H1 (cell line): ENCODE results near the gene FOXE1. TPM values are rescaled to one million over a fixed set of nuclear protein-coding genes. Genes with fewer than 3 reads are reported as not detected.

Source experiments
- CTCF ChIA-PET: fragments of 300-600 bp; sonication (Branson Sonifier 250); formaldehyde crosslinking; loops from one replicate; lab custom pipeline; 2021; ENCODE audit not compliant: partially characterized antibody; lab: Charles Lee
- POLR2A ChIA-PET: fragments of 300-600 bp; sonication (Branson Sonifier 250); formaldehyde crosslinking; loops from one replicate; lab custom pipeline; 2021; ENCODE audit warnings: inconsistent platforms; ENCODE audit not compliant: partially characterized antibody; lab: Charles Lee
- DNase-seq, 2 experiments: peaks; one replicate each; pipeline versions ENCODE4 v3.0.0 to v3.0.0-alpha.2; 2010 to 2022; ENCODE audit warnings: low spot score in 2 of 2, low read depth in 1 of 2, mixed read lengths in 1 of 2
- FAIRE-seq: peaks from 2 replicates; lab custom pipeline; 2011; peaks lifted over from hg19 to GRCh38; lab: Jason Lieb, UNC
- H2AFZ ChIP-seq: 2 replicates; pipeline ENCODE4 v1.8.1; 2012; ENCODE audit warnings: low read length, inconsistent platforms
- H2AK5ac ChIP-seq: 2 replicates; pipeline ENCODE4 v1.6.1; 2013; ENCODE audit warnings: low read depth, low read length
- H2BK120ac ChIP-seq: replicated peaks from 2 replicates; pipeline ENCODE3; 2013; ENCODE audit warnings: low read depth, low read length, inconsistent platforms
- H2BK12ac ChIP-seq: 2 replicates; pipeline ENCODE4 v1.6.1; 2013; ENCODE audit warnings: low read depth, low read length
- H2BK15ac ChIP-seq: 2 replicates; pipeline ENCODE4 v1.6.1; 2013; ENCODE audit warnings: low read length
- H2BK20ac ChIP-seq: 2 replicates; pipeline ENCODE4 v1.6.1; 2013; ENCODE audit warnings: low read length
- H2BK5ac ChIP-seq: 2 replicates; pipeline ENCODE4 v1.6.1; 2013; ENCODE audit warnings: low read depth, low read length
- H3K14ac ChIP-seq: 2 replicates; pipeline ENCODE4 v1.6.1; 2013; ENCODE audit warnings: inconsistent platforms; ENCODE audit not compliant: insufficient read length
- H3K18ac ChIP-seq: 2 replicates; pipeline ENCODE4 v1.6.1; 2013; ENCODE audit warnings: low read length; ENCODE audit errors: extremely low read depth
- H3K23ac ChIP-seq: 2 replicates; pipeline ENCODE4 v1.6.1; 2013; ENCODE audit warnings: inconsistent platforms; ENCODE audit not compliant: insufficient read length
- H3K23me2 ChIP-seq: 2 replicates; pipeline ENCODE4 v1.6.1; 2013; ENCODE audit warnings: low read depth, low read length
- H3K27ac ChIP-seq: 2 replicates; pipeline ENCODE4 v1.6.1; 2011; ENCODE audit warnings: low read depth, low read length, inconsistent platforms
- H3K27me3 ChIP-seq, 4 experiments: replicated peaks in 1 of 4; 1 replicate in 1 of 4; 2 replicates in 3 of 4; pipeline versions ENCODE4 v1.6.1 to v1.8.1; 2011 to 2013; ENCODE audit warnings: low read length in 3 of 4, mild to moderate bottlenecking in 3 of 4, inconsistent platforms in 2 of 4, mixed read lengths in 2 of 4, moderate library complexity in 1 of 4; ENCODE audit not compliant: control insufficient read depth in 3 of 4, insufficient read depth in 3 of 4; ENCODE audit errors: extremely low read depth in 1 of 4
- H3K36me3 ChIP-seq, 4 experiments: 2 replicates each; pipeline versions ENCODE4 v1.6.1 to v1.8.1; 2011 to 2013; ENCODE audit warnings: mild to moderate bottlenecking in 4 of 4, low read length in 3 of 4, moderate library complexity in 2 of 4, control low read depth in 1 of 4, inconsistent platforms in 1 of 4; ENCODE audit not compliant: insufficient read depth in 4 of 4, control insufficient read depth in 2 of 4
- H3K4ac ChIP-seq: replicated peaks from 2 replicates; pipeline ENCODE3; 2013; ENCODE audit warnings: low read length, low read depth, mixed read lengths, inconsistent platforms; ENCODE audit not compliant: insufficient read length
- H3K4me1 ChIP-seq, 4 experiments: replicated peaks in 1 of 4; 1 replicate in 1 of 4; 2 replicates in 3 of 4; pipeline versions ENCODE4 v1.6.1 to v1.8.1; 2011 to 2013; ENCODE audit warnings: low read length in 3 of 4, inconsistent platforms in 2 of 4, mixed read lengths in 1 of 4; ENCODE audit not compliant: insufficient read depth in 4 of 4, control insufficient read depth in 3 of 4
- H3K4me2 ChIP-seq, 2 experiments: 2 replicates each; pipeline versions ENCODE4 v1.6.1 to v1.8.1; 2011 to 2013; ENCODE audit warnings: low read depth in 2 of 2, low read length in 2 of 2, control low read depth in 1 of 2, inconsistent platforms in 1 of 2, mild to moderate bottlenecking in 1 of 2; ENCODE audit not compliant: insufficient read depth in 1 of 2
- H3K4me3 ChIP-seq, 4 experiments: fragments of 200-600, 300-600 bp in 1 of 4; sonication (generic), shearing (Covaris generic), sonication (Bioruptor Twin) in 1 of 4; 2 replicates each; pipeline versions ENCODE4 v1.5.1 to v1.8.1; 2011 to 2016; ENCODE audit warnings: low read length in 4 of 4, low read depth in 3 of 4, control low read depth in 2 of 4, inconsistent platforms in 2 of 4, mild to moderate bottlenecking in 2 of 4, mixed read lengths in 1 of 4, moderate library complexity in 1 of 4; ENCODE audit not compliant: insufficient read depth in 2 of 4; ENCODE audit errors: extremely low read depth in 1 of 4
- H3K56ac ChIP-seq: replicated peaks from 2 replicates; pipeline ENCODE3; 2013; ENCODE audit warnings: low read depth, mild to moderate bottlenecking, mixed read lengths, low read length, inconsistent platforms; ENCODE audit not compliant: insufficient read length
- H3K79me1 ChIP-seq: 2 replicates; pipeline ENCODE4 v1.6.1; 2013; ENCODE audit warnings: low read depth, low read length, control low read depth
- H3K79me2 ChIP-seq, 2 experiments: 2 replicates each; pipeline versions ENCODE4 v1.6.1 to v1.8.1; 2012 to 2013; ENCODE audit warnings: low read length in 2 of 2, mild to moderate bottlenecking in 2 of 2, inconsistent platforms in 1 of 2; ENCODE audit not compliant: insufficient read depth in 2 of 2, control insufficient read depth in 1 of 2
- H3K9ac ChIP-seq, 4 experiments: replicated peaks in 1 of 4; 1 replicate in 1 of 4; 2 replicates in 3 of 4; pipeline versions ENCODE4 v1.6.1 to v1.8.1; 2011 to 2013; ENCODE audit warnings: low read depth in 3 of 4, low read length in 3 of 4, control low read depth in 2 of 4, mild to moderate bottlenecking in 2 of 4, moderate library complexity in 2 of 4, inconsistent platforms in 1 of 4; ENCODE audit errors: extremely low read depth in 1 of 4
- H3K9me3 ChIP-seq, 2 experiments: 2 replicates each; pipeline versions ENCODE4 v1.6.1 to v1.8.1; 2012 to 2013; ENCODE audit warnings: mild to moderate bottlenecking in 2 of 2, moderate library complexity in 2 of 2, control low read depth in 1 of 2, inconsistent platforms in 1 of 2, low read depth in 1 of 2, low read length in 1 of 2, mixed read lengths in 1 of 2; ENCODE audit not compliant: insufficient read depth in 2 of 2
- H4K20me1 ChIP-seq, 2 experiments: replicated peaks in 1 of 2; 2 replicates each; pipeline versions ENCODE3 to v1.8.1; 2011 to 2013; ENCODE audit warnings: inconsistent platforms in 2 of 2, low read length in 2 of 2, mild to moderate bottlenecking in 1 of 2; ENCODE audit not compliant: insufficient read depth in 2 of 2, control insufficient read depth in 1 of 2
- H4K5ac ChIP-seq: 2 replicates; pipeline ENCODE4 v1.6.1; 2013; ENCODE audit warnings: low read length, low read depth, mixed read lengths, inconsistent platforms; ENCODE audit not compliant: insufficient read length
- H4K8ac ChIP-seq: 2 replicates; pipeline ENCODE4 v1.8.0; 2013; ENCODE audit warnings: mild to moderate bottlenecking, moderate library complexity, low read length, inconsistent platforms; ENCODE audit not compliant: insufficient read depth; ENCODE audit errors: extremely low read depth
- H4K91ac ChIP-seq: replicated peaks from 2 replicates; pipeline ENCODE3; 2013; ENCODE audit warnings: low read length, mixed read lengths, inconsistent platforms; ENCODE audit not compliant: insufficient read length
- CBX5 ChIP-seq: fragments of 300-800, 300-1000 bp; sonication (generic); IDR thresholded peaks from 2 replicates; pipeline ENCODE4 v1.7.1; 2016; ENCODE audit warnings: antibody characterized with exemption, low read length, low read depth
- FOSL1 ChIP-seq: IDR thresholded peaks from 2 replicates; pipeline ENCODE4 v1.6.1; 2011; ENCODE audit warnings: mild to moderate bottlenecking, low read depth, low read length, moderate library complexity; ENCODE audit not compliant: insufficient read depth
- HDAC6 ChIP-seq: IDR thresholded peaks from one replicate; pipeline ENCODE4 v1.7.1; 2012; ENCODE audit warnings: low read depth, mild to moderate bottlenecking, inconsistent platforms, low read length, moderate library complexity
- RNF2 ChIP-seq: fragments of 200-900, 300-1000 bp; sonication (generic); IDR thresholded peaks from 2 replicates; pipeline ENCODE4 v1.7.1; 2016; ENCODE audit warnings: borderline replicate concordance, low read depth, mild to moderate bottlenecking, antibody characterized with exemption, low read length; ENCODE audit not compliant: poor library complexity, severe bottlenecking; ENCODE audit errors: missing control alignments
- SAP30 ChIP-seq: fragments of 300-600 bp; sonication (generic); IDR thresholded peaks from 2 replicates; pipeline ENCODE4 v1.7.1; 2012; ENCODE audit warnings: low read length, moderate library complexity, mild to moderate bottlenecking, inconsistent platforms; ENCODE audit not compliant: insufficient read depth, insufficient replicate concordance
- SIN3A ChIP-seq, 2 experiments: IDR thresholded peaks in 1 of 2; conservative IDR thresholded peaks in 1 of 2; 2 replicates each; pipeline ENCODE4 v1.6.1; 2011 to 2012; ENCODE audit warnings: low read length in 2 of 2, improper control_type of control experiment in 1 of 2, low read depth in 1 of 2, mild to moderate bottlenecking in 1 of 2
- WGBS, 2 experiments: shearing (Covaris generic) in 1 of 2; methylation state at CpG; one replicate each; pipeline versions ENCODE4 v1.1.6 to v1.1.7; 2013 to 2015; ENCODE audit warnings: low lambda C conversion rate in 2 of 2, mixed read lengths in 2 of 2, inconsistent platforms in 1 of 2, low coverage in 1 of 2, missing lambda C conversion rate in 1 of 2; ENCODE audit not compliant: insufficient replicate concordance in 2 of 2, insufficient coverage in 1 of 2, insufficient read length in 1 of 2; ENCODE audit errors: extremely low coverage in 1 of 2, missing lambda C conversion rate in 1 of 2; 5-methylcytosine and 5-hydroxymethylcytosine counted together
- polyA plus RNA-seq, 7 experiments: library from polyadenylated mRNA; depleted of rRNA in 3 of 7; stranded (reverse) in 5 of 7; unstranded in 2 of 7; fragments of >200 nt in 5 of 7; fragments of 200-250 nt in 2 of 7; gene quantifications; 1 replicate in 5 of 7; 2 replicates in 1 of 7; 4 replicates in 1 of 7; pipeline versions ENCODE4 v1.2.1 to v1.2.3, GENCODE V29; 2011 to 2013; ENCODE audit warnings: missing spikeins in 2 of 7, mixed read lengths in 2 of 7
- total RNA-seq: library from RNA; stranded (reverse); fragmentation: NEBNext Ultra II Directional; extraction: Animal tissue kit (Norgen Biotek cat#: 25700); gene quantifications from 2 replicates; pipeline ENCODE4 v1.2.1, GENCODE V29; 2021

Gene FOXE1
- total and polyA plus RNA-seq, 2 of the 8 experiments (the other 6 are each of a cell fraction or from before 2014, with no cell fraction given) = 0.03 TPM; not detected in 1

- CTCF ChIA-PET = interaction anchor here (1.4 kb wide), 1 partner anchor 19 kb away, joined by 4 read pairs; no protein-coding TSS in a partner anchor
- no peaks in the 10 kb centered on the region for H3K79me1 ChIP-seq
Observed at GRCh38 chr9:97849980-97850379, 3.0 kb upstream of the FOXE1 start.

More at GRCh38 chr9:97849980-97850379, 3.0 kb upstream of the FOXE1 start:
- Histone ChIP-seq H2BK20ac (no peak overlapping the region), H3K36me3 (peaks cover 0 to 6% (median 0%) of the 10 kb centered on the region in 4 experiments; a peak in 1 of 8 replicates), H3K27me3 (peaks cover 89 to 99% (median 96%) of the 10 kb centered on the region in 4 experiments), H3K9me3 (no peaks in the 10 kb centered on the region), H3K9ac (no peak overlapping the region), H3K79me2 (no peaks in the 10 kb centered on the region)
- TF ChIP-seq FOSL1 (no peak), RNF2 (peak; percentile 89), HDAC6 (no peak), CBX5 (no peak), SAP30 (no peak), SIN3A (conservative IDR thresholded peaks at IDR 0.05 in 1 of 2, IDR thresholded peaks at IDR 0.05 in 1 of 2; ENCODE audit: low read depth in 1 of 2, low read length in 2 of 2) (no peak)
- TF ChIP-seq, all 59 proteins: peak for 1
- Histone ChIP-seq H3K4me3 (no peak overlapping the region), H3K4me2 (no peak overlapping the region), H3K23ac (no peak overlapping the region), H3K4ac (no peak overlapping the region), H3K14ac (no peak overlapping the region), H2AFZ (no peak overlapping the region), H3K4me1 (peaks cover 5 to 29% (median 16%) of the 10 kb centered on the region in 4 experiments), H3K23me2 (peaks cover 17% of the 10 kb centered on the region; the same call in 1 of the 2 replicates), H3K27ac (no peak overlapping the region), H3K18ac (no peak overlapping the region), H4K91ac (no peak overlapping the region), H2BK5ac (no peak overlapping the region), H2BK15ac (no peak overlapping the region), H4K20me1 (peaks cover 8 to 17% of the 10 kb centered on the region in 2 experiments), H4K5ac (no peak overlapping the region), H2BK12ac (no peak overlapping the region), H4K8ac (no peak overlapping the region), H2BK120ac (no peak overlapping the region), H2AK5ac (no peak overlapping the region), H3K56ac (no peak overlapping the region)
- POLR2A ChIA-PET = no interaction called here
- WGBS, 2 experiments = 15% methylated on average over 3 of the region's 3 CpGs; no CpG with 5 or more reads in 1 of the 2 experiments
- DNase-seq = no peak
- FAIRE-seq = no peak
